NCI-H748 (cell line): Measurements from ENCODE around the gene CAPN5.
A peak's percentile ranks its signal among the peaks of the same experiment; 100 is the strongest.

Source experiments
- DNase-seq: peaks from one replicate; lab custom pipeline; 2025; ENCODE audit not compliant: unreplicated experiment; lab: John Stamatoyannopoulos, UW

CAPN5 gene

GRCh38 chr11:77081976-77082836 is 15.4 kb downstream of the CAPN5 start:
- no peak for DNase-seq

DNA sequence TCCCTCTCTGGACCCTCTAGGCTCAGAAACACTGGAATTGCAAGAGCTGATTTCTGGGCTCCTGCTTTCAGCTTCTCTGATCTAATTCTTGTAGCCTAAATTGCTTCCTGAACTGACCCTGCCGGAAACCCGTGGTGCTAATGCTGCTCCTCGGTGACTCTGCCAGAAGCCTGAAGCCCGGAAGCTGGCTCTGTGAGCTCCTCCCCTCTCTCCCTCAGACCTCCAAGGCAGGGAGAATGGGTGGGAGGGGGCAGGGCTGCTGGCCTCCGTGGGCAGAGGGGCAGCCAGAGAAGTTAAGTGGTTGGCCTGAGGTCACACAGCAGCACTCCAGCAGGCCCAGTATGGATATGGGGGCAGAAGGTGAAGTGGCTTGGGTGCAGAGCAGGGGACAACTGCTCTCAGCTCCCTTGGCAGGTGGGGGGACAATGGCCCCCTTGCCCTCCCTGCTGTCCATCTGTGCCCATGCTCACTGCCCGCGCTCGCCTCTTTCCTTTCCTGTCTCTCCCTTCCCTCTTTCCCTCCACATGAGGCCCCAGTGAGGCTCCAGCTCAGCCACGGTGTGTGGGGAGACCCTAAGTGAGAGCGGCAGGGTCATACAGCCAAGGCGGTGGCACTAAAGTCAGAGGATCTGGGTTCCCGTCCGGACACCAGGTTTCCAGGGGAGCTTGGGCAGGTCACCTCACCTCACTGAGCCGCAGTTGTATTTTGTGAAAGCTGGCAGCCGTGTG is 16.2 kb downstream of the CAPN5 start:
- no peak for DNase-seq

DNA sequence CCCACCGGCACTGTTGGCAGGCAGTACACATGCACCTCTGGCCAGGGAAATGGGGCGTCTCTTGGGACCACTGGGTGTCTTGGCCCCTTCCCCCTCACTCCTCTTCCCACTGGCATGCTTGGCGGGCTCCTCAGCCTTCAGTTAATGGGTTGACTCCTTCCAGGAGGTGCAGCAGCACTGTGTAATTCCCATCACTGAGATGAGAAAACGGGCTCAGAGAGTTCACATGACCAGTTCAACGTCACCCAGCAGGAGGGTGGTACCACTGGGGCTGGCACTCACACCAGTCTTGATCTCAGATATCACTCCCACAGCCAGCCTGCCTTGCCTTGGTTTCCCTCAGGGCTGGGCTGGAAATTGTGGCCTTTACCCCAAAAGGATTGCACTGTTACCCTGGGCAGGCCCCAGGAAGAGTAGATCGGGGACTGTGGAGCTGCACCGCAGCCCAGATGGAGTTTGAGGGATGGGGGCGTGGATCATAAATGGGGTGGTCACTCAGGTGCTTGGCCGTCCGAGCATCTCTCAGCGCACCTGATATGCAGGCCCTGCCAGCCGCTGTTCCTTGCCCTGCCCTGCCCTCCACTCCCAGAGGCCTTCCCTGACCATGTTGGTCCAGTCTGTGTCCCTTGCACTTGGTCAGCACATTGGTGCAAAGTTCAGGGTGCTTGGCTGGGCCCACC is 16.9 kb downstream of the CAPN5 start:
- DNase-seq, result no peak

DNA sequence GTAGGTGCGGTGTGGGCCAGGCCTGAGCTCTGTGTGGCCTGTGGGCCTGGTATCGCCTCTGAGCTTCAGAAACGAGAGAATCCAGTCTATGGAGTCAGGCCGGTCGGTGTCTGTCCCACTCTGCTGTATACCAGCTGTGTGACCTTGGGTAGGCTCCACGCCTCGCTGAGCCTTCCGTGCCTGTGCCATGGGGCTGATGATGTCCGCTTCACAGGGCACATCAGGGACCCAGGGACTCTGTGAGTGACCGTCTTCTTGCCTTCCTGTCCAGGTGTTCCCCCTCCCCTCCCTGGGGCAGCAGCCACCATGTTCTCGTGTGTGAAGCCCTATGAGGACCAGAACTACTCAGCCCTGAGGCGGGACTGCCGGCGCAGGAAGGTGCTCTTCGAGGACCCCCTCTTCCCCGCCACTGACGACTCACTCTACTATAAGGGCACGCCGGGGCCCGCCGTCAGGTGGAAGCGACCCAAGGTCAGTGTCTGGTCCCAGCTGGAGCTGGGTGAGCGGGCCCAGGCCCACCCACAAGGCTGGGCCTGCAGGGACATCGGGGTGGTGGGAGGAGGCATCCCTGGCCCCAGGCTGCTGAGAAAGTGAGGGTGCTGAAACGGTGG is 17.9 kb downstream of the CAPN5 start:
- DNase-seq, result no peak

DNA sequence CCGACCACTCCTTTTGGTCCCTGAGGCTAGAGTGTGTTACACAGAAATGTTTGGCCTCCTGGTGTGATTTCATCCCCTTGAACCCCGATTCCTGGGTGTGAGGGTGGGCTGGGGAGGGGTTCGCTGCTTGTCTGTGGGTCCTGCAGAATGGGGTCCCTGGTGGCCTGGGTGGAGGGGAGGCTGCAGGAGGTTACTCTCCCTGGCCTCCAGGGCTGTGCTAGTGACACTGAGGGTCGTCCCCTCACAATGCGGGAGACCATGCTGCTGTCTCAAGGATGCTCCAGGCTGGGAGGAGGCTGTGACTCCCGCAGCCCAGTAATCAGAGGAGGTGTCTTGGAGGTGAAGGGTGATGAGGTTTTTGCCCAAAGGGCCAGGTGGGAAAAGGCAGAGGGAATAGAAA is 18.9 kb downstream of the CAPN5 start:
- no peak for DNase-seq

- DNase-seq, result no peak
Observed at GRCh38 chr11:77086521-77087472, 20.0 kb downstream of the CAPN5 start.

GRCh38 chr11:77087723-77088225 is 21.0 kb downstream of the CAPN5 start:
- DNase-seq, result no peak

DNA sequence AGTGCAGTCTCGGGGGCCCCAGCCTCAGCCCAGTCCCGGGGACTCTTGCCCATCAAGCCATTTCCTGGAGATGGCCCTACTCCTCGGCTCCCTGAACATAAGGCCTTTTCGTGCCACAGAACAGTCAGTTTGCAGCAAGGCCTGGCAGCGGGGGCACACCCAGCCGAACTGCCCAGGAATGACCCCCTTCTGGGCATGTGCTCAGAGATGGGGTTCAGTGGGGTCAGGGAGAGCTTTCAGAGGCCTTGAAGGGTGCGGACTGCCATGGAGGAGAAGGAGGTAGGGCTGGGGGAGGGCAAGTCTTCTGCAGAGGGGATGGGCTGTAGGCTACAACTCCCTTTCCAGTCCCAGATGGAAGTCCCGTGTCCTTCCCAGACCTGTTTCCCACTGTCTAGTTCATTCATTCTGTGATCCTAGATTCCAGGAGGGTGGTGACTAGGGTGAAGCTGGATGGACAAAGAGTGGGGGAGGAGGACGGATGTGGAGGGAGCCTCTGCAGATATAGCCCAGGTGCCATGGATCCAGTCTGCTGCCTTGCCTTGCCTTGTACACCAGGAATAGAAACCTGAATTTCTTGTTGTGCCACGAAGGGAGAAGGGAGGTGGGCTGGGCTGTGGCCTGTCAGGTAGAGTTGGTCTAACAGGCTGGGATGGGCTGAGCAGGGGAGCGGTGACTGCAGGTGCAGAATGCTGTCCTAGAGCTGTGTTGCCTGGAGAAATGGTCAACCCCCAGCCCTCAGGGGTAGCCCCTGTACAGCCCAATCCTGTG is 21.6 kb downstream of the CAPN5 start:
- DNase-seq, result no peak

- DNase-seq, result no peak
Observed at GRCh38 chr11:77089004-77089545, 22.3 kb downstream of the CAPN5 start.

DNA sequence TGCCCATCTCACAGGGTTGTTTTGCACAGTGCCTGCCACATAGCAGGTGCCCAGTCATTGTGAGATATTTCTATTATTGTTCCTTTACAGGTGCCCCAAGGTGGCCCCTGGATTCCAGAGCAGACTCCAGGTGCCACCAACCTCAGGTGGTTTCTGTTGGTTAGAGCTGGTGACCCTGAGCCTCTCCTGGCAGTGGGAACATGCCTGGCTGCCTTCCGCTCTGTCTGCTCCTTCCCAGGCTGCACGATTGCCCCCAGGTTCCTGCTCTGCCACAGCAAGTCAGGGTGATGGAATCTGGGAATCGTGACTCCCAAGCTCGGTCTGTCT is 23.2 kb downstream of the CAPN5 start:
- no peak for DNase-seq

- no peak for DNase-seq
Observed at GRCh38 chr11:77090373-77091111, 23.8 kb downstream of the CAPN5 start.

- peak; percentile 69 for DNase-seq
Observed at GRCh38 chr11:77091146-77091940, 24.6 kb downstream of the CAPN5 start.

DNA sequence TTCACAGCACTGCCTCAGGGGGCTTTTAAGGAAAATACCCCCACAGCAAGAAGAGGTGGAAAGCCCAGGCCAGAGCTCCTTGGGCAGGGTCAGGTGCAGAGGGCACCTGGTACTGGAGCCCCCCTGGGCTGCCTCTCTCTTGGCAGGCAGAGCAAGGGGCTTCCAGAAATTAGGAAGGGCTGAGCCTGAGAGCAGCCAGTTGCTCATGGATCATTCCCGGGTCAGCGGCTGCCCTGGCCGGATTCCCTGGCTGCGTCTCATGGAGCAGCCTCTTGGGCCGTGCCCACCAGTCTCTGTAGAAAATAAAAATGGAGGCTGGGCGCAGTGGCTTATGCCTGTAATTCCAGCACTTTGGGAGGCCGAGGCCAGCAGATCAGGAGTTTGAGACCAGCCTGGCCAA is 25.6 kb downstream of the CAPN5 start:
- no peak for DNase-seq

DNA sequence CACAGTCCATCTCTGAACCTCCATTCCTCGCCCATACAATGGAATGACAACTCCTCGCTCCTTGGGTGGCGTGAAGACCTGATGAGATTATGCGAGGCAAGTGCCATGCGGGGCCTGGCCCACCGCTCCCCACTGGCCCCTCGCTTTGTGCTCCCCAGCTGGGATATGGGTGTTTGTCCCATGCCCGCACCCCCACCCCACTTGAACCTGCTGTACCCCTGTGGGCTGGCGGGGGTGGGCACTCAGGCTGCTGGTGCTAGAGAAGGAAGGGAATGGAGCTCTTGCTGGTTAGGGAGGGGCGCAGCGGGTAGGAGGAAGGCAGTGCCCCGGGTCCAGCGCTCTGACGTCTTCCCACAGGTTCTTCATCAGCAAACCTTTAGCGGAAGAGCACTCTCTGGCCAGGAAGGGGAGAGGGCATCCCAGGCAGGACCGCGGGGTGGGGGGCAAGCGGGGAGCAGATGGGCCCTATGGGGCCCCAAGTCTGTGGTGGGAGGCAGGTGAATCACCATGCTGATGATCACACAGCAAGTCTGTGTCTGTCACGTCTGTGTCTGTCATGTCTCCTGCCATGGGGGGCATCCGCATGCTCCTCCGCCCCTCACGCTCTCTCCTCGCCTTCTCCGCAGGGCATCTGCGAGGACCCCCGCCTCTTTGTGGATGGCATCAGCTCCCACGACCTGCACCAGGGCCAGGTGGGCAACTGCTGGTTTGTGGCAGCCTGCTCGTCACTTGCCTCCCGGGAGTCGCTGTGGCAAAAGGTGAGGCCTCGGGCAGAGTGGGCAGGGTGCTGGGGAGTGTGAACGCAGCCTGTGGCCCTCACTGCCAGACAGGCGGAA is 26.5 kb downstream of the CAPN5 start:
- DNase-seq, result no peak

GRCh38 chr11:77093987-77094840 is 27.4 kb downstream of the CAPN5 start:
- no peak for DNase-seq

DNA sequence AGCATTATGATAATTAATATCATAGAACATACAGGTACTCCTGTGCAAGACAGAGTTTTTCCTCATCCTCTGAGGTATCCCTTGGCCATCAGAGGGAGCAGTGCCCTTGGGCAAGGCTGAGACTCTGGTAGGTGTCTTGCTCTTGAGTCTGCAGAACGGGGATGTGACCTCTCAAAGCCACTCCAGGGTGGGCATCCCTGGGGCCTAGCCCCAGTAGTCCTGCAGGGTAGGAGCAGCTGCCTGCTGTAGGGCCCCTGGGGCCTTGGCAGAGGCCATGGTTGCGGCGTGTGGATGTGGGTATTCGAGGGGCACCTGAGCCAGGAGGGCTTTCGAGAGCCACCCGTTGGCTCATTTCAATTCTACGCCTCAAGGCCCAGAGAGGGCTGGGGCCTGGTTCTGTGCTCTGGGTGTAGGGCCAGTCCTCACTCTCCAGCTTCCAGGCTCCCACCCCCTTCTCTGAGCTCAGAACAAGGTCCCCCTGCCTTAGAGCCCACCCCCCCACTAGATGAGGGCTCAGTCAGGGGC is 28.1 kb downstream of the CAPN5 start:
- DNase-seq, result no peak
